GM23338 (cell line): ENCODE results near the gene RPLP1.

ENCODE experiments used
- CTCF ChIP-seq, 2 experiments: fragments of 200-600 bp in 1 of 2; sonication (generic) in 1 of 2; conservative IDR thresholded peaks; 2 replicates each; pipeline versions ENCODE4 v1.5.1 to v1.6.1; 2016 to 2017; ENCODE audit warnings: antibody characterized with exemption in 2 of 2, low read depth in 2 of 2, mild to moderate bottlenecking in 2 of 2, moderate library complexity in 1 of 2
- EZH2 ChIP-seq: fragments of 200-600 bp; sonication (generic); IDR thresholded peaks from one replicate; pipeline ENCODE4 v1.8.0; 2017; ENCODE audit warnings: antibody characterized with exemption, mild to moderate bottlenecking, low read depth; ENCODE audit not compliant: unreplicated experiment
- EZH2phosphoT487 ChIP-seq: fragments of 200-600 bp; sonication (generic); IDR thresholded peaks from one replicate; pipeline ENCODE4 v1.8.1; 2018; ENCODE audit warnings: antibody characterized with exemption; ENCODE audit not compliant: unreplicated experiment
- JUNB ChIP-seq: IDR thresholded peaks from one replicate; pipeline ENCODE4 v1.6.1; 2016; ENCODE audit warnings: antibody characterized with exemption; ENCODE audit not compliant: unreplicated experiment
- NANOG ChIP-seq: IDR thresholded peaks from 2 replicates; pipeline ENCODE4 v1.6.1; 2016; ENCODE audit warnings: antibody characterized with exemption, borderline replicate concordance
- POLR2AphosphoS5 ChIP-seq: IDR thresholded peaks from 2 replicates; pipeline ENCODE4 v1.6.1; 2016; ENCODE audit warnings: antibody characterized with exemption, low read depth
- REST ChIP-seq: IDR thresholded peaks from one replicate; pipeline ENCODE4 v1.6.1; 2018; ENCODE audit warnings: antibody characterized with exemption; ENCODE audit not compliant: unreplicated experiment
- STAT1 ChIP-seq: IDR thresholded peaks from one replicate; pipeline ENCODE4 v1.6.1; 2016; ENCODE audit warnings: antibody characterized with exemption; ENCODE audit not compliant: unreplicated experiment
- ZNF331 ChIP-seq: fragments of 250-450 bp; sonication (Bioruptor Pico); IDR thresholded peaks from 2 replicates; pipeline ENCODE4 v1.5.0; 2020; ENCODE audit warnings: low read depth, mild to moderate bottlenecking, moderate library complexity
- TF ChIP-seq, protein P1 (sequence below): IDR thresholded peaks from 2 replicates; pipeline ENCODE4 v1.6.1; 2016; ENCODE audit warnings: antibody characterized with exemption

- TF ChIP-seq CTCF (conservative IDR thresholded peaks at IDR 0.05; ENCODE audit: low read depth in 2 of 2) (no peak), EZH2 (no peak), EZH2phosphoT487 (no peak), POLR2AphosphoS5 (no peak), REST (no peak), ZNF331 (CRISPR knock-in tag) (no peak), STAT1 (no peak), JUNB (no peak), NANOG (no peak)
- TF ChIP-seq, protein P1, sequence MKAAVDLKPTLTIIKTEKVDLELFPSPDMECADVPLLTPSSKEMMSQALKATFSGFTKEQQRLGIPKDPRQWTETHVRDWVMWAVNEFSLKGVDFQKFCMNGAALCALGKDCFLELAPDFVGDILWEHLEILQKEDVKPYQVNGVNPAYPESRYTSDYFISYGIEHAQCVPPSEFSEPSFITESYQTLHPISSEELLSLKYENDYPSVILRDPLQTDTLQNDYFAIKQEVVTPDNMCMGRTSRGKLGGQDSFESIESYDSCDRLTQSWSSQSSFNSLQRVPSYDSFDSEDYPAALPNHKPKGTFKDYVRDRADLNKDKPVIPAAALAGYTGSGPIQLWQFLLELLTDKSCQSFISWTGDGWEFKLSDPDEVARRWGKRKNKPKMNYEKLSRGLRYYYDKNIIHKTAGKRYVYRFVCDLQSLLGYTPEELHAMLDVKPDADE, result no peak
Measured at GRCh38 chr15:69405110-69405509, 47.5 kb upstream of the RPLP1 start.
